ENCODE results near the gene RNASEH2A. TPM values are rescaled to one million over a fixed set of nuclear protein-coding genes. Genes with fewer than 3 reads are reported as not detected.

Gene RNASEH2A
- total RNA-seq, 1 donor from 2014 or later = 16.7 TPM

DNA sequence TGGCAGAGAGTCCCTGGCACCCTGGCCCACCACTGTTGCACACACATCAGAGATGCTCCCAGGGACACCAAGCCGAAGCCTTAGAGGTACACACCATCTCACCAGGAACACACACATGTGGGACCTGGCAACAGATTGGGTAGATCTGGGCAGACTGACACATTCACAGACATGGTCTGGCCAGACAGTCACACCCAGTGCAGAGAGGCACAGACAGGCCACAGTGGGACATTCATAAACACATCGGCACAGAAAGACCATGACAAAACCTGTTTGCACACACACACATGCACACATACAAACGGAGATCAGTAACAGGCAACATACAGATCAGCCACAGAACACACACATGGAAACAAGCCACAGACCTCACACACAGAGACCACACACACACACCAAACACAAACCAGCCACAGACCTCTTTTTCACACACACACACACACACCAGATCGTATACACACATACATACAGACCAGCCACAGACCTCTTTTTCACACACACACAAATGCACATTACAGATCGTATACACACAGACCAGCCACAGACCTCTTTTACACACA, 21.4 kb upstream of the RNASEH2A start:
- Mint-ChIP-seq H3K36me3 (ENCODE audit: unreplicated experiment) (no peaks in the 10 kb centered on the region), H3K4me1 (ENCODE audit: low read depth, unreplicated experiment) (peaks cover 13% of the 10 kb centered on the region), H3K9me3 (ENCODE audit: unreplicated experiment) (peaks cover 2% of the 10 kb centered on the region), H3K27me3 (ENCODE audit: unreplicated experiment) (peaks cover 6% of the 10 kb centered on the region), H3K4me3 (ENCODE audit: unreplicated experiment) (no peak overlapping the region), H3K27ac (ENCODE audit: unreplicated experiment) (no peak overlapping the region)
- DNase-seq = no peak
- TF ChIP-seq, protein P1, sequence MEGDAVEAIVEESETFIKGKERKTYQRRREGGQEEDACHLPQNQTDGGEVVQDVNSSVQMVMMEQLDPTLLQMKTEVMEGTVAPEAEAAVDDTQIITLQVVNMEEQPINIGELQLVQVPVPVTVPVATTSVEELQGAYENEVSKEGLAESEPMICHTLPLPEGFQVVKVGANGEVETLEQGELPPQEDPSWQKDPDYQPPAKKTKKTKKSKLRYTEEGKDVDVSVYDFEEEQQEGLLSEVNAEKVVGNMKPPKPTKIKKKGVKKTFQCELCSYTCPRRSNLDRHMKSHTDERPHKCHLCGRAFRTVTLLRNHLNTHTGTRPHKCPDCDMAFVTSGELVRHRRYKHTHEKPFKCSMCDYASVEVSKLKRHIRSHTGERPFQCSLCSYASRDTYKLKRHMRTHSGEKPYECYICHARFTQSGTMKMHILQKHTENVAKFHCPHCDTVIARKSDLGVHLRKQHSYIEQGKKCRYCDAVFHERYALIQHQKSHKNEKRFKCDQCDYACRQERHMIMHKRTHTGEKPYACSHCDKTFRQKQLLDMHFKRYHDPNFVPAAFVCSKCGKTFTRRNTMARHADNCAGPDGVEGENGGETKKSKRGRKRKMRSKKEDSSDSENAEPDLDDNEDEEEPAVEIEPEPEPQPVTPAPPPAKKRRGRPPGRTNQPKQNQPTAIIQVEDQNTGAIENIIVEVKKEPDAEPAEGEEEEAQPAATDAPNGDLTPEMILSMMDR (IDR thresholded peaks at IDR 0.05; ENCODE audit: partially characterized antibody, unreplicated experiment) = no peak

DNA sequence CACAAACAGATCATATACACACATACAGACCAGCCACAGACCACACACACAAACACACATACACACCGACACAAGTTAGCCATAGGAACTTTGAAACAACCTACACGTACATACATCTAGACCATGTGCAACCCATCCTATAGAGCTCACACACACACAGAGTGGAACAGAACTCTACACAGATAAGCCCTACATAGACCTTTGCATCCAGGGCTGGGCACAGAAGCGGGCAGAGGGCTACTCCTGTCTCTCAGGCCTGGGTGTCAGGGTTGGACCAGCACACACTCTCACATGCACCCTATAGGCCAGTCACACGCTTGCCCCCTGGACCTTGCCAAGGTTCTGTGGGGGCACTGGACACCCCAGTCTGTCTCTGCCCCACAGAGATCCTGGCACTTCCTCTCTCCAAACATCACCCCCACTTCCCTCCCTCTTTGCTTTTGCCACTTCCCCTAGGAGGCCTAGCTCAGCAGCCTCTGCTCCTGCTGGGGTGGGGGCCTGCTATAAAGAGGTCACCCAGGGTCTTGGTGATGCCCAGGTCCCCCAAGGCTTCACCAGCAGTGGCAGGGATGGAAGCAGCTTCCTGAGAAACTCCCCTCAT, 20.9 kb upstream of the RNASEH2A start:
- DNase-seq = no peak
- Mint-ChIP-seq H3K4me1 (ENCODE audit: low read depth, unreplicated experiment) (peaks cover 14% of the 10 kb centered on the region), H3K4me3 (ENCODE audit: unreplicated experiment) (no peak overlapping the region), H3K36me3 (ENCODE audit: unreplicated experiment) (no peaks in the 10 kb centered on the region), H3K27ac (ENCODE audit: unreplicated experiment) (no peak overlapping the region), H3K9me3 (ENCODE audit: unreplicated experiment) (peaks cover 4% of the 10 kb centered on the region), H3K27me3 (ENCODE audit: unreplicated experiment) (peaks cover 6% of the 10 kb centered on the region)
- TF ChIP-seq, protein P1 (IDR thresholded peaks at IDR 0.05; ENCODE audit: partially characterized antibody, unreplicated experiment) = no peak

DNA sequence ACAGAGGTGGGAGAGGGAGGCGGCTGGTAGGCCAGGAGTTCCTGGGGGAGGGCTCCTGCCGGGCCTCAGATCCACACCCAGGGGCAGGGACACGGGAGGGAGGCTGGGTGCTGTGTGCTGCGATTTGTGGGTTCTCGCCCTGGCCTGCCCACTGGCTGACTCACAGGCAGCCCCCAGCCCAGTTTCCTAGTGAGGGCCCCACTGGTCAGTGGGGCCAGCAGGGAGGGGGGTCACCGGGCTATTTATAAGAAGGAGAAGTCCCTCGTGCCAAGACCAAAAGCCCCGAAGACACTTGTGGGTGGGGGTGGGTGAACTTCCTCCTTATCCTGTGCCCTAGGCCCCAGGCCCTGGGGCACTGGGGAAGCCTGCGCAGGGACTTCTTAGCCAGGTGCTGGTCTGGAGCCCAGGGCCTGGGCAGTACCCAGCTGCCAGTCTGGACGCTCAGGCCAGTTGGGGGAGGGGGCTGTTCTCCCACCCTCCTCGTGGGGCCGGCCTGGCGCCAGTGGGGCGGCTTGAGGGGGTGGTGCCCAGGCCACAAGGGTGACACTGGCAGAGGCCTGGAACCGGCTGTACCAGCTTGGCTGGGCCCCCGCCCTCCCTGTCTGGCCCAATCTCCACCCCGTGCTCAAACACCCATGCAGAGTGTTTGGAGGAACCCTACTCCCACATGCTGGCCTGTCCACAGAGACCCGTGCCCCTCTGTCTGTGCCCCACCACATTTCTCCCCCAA, 20.1 kb upstream of the RNASEH2A start:
- DNase-seq = no peak
- Mint-ChIP-seq H3K9me3 (ENCODE audit: unreplicated experiment) (peaks cover 10% of the 10 kb centered on the region), H3K4me3 (ENCODE audit: unreplicated experiment) (no peak overlapping the region), H3K36me3 (ENCODE audit: unreplicated experiment) (no peaks in the 10 kb centered on the region), H3K27me3 (ENCODE audit: unreplicated experiment) (peaks cover 10% of the 10 kb centered on the region), H3K27ac (ENCODE audit: unreplicated experiment) (no peak overlapping the region), H3K4me1 (ENCODE audit: low read depth, unreplicated experiment) (peaks cover 19% of the 10 kb centered on the region)
- TF ChIP-seq, protein P1 (IDR thresholded peaks at IDR 0.05; ENCODE audit: partially characterized antibody, unreplicated experiment) = no peak

DNA sequence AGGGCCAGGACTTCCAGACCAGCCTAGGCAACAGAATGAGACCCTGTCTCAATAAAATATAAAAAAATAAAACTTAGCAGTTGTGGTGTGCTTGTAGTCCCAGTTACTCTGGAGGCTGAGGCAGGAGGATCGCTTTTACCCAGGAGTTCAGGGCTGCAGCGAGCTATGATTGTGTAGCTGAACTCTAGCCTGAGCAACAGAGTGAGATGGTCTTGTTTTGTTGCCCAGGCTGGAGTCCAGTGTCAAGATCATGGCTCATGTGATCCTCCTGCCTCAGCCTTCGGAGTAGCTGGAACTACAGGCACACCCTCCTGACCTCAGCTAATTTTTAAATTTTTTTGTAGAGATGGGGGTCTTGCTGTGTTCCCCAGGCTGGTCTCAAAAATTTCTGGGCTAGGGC, 19.4 kb upstream of the RNASEH2A start:
- H3K36me3 Mint-ChIP-seq (ENCODE audit: unreplicated experiment) = no peaks in the 10 kb centered on the region
- H3K9me3 Mint-ChIP-seq (ENCODE audit: unreplicated experiment) = peaks cover 10% of the 10 kb centered on the region
- H3K4me3 Mint-ChIP-seq (ENCODE audit: unreplicated experiment) = no peak overlapping the region
- H3K4me1 Mint-ChIP-seq (ENCODE audit: low read depth, unreplicated experiment) = peaks cover 19% of the 10 kb centered on the region
- H3K27ac Mint-ChIP-seq (ENCODE audit: unreplicated experiment) = no peak overlapping the region
- no peak for DNase-seq
- H3K27me3 Mint-ChIP-seq (ENCODE audit: unreplicated experiment) = peaks cover 10% of the 10 kb centered on the region
- TF ChIP-seq, protein P1 (IDR thresholded peaks at IDR 0.05; ENCODE audit: partially characterized antibody, unreplicated experiment) = no peak

DNA sequence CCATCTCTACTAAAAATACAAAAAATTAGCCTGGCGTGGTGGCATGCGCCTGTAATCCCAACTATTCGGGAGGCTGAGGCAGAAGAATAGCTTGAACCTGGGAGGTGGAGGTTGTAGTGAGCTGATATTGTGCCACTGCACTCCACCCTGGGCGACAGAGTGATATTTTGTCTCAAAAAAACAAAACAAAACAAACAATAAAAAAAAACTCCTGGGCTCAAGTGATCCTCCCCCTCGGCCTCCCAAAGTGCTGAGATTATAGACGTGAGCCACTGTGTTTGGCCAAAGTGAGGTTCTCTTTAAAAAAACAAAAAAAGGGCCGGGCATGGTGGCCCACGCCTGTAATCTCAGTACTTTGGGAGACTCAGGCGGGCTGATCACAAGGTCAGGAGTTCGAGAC, 18.9 kb upstream of the RNASEH2A start:
- Mint-ChIP-seq H3K27me3 (ENCODE audit: unreplicated experiment) (peaks cover 9% of the 10 kb centered on the region), H3K4me3 (ENCODE audit: unreplicated experiment) (no peak overlapping the region), H3K36me3 (ENCODE audit: unreplicated experiment) (no peaks in the 10 kb centered on the region), H3K9me3 (ENCODE audit: unreplicated experiment) (peaks cover 10% of the 10 kb centered on the region), H3K27ac (ENCODE audit: unreplicated experiment) (no peak overlapping the region), H3K4me1 (ENCODE audit: low read depth, unreplicated experiment) (peaks cover 17% of the 10 kb centered on the region)
- DNase-seq = no peak
- TF ChIP-seq, protein P1 (IDR thresholded peaks at IDR 0.05; ENCODE audit: partially characterized antibody, unreplicated experiment) = no peak

Measured in glutamatergic neuron (in vitro differentiated cells).